Spleen (tissue), 13 donors: Measurements from ENCODE around the gene MBOAT7. TPM values are rescaled to one million over a fixed set of nuclear protein-coding genes. Genes with fewer than 3 reads are reported as not detected.

ENCODE experiments used
- DNase-seq: peaks from one replicate; pipeline ENCODE4 v3.0.0-alpha.2; 2020
- H3K27ac ChIP-seq, 8 donors: fragments of 200-600 bp; sonication (generic) in 7 of 8; 1 replicate in 4 of 8; 2 replicates in 4 of 8; pipeline versions ENCODE4 v1.5.0 to v1.8.0; 2016 to 2021; ENCODE audit warnings: inconsistent platforms in 4 of 8, mild to moderate bottlenecking in 4 of 8, moderate library complexity in 1 of 8
- H3K27me3 ChIP-seq, 7 donors: fragments of 200-600 bp; sonication (generic) in 6 of 7; replicated peaks in 1 of 7; 1 replicate in 4 of 7; 2 replicates in 3 of 7; pipeline versions ENCODE4 v1.5.0 to v1.8.0; 2016 to 2021; ENCODE audit warnings: inconsistent platforms in 3 of 7, mild to moderate bottlenecking in 1 of 7
- H3K36me3 ChIP-seq, 6 donors: fragments of 200-600 bp; sonication (generic) in 5 of 6; 1 replicate in 4 of 6; 2 replicates in 2 of 6; pipeline versions ENCODE4 v1.5.0 to v1.8.0; 2016 to 2021; ENCODE audit warnings: inconsistent platforms in 2 of 6
- H3K4me1 ChIP-seq, 6 donors: fragments of 200-600 bp; sonication (generic) in 5 of 6; 1 replicate in 3 of 6; 2 replicates in 3 of 6; pipeline versions ENCODE4 v1.5.0 to v1.8.0; 2016 to 2021; ENCODE audit warnings: inconsistent platforms in 3 of 6
- H3K4me3 ChIP-seq, 8 donors: fragments of 200-600 bp; sonication (generic) in 7 of 8; 1 replicate in 4 of 8; 2 replicates in 4 of 8; pipeline versions ENCODE4 v1.5.0 to v1.8.0; 2016 to 2021; ENCODE audit warnings: inconsistent platforms in 4 of 8, mild to moderate bottlenecking in 4 of 8, moderate library complexity in 2 of 8
- H3K9me3 ChIP-seq, 8 donors: fragments of 200-600 bp; sonication (generic) in 7 of 8; 1 replicate in 4 of 8; 2 replicates in 4 of 8; pipeline versions ENCODE4 v1.5.0 to v1.8.0; 2016 to 2021; ENCODE audit warnings: inconsistent platforms in 4 of 8
- CTCF ChIP-seq, 11 experiments: fragments of 200-600 bp in 7 of 11; fragments of 450-650 bp in 4 of 11; sonication (generic) in 4 of 11; IDR thresholded peaks in 8 of 11; conservative IDR thresholded peaks in 3 of 11; 1 replicate in 7 of 11; 2 replicates in 4 of 11; pipeline versions ENCODE4 v1.4.0 to v1.8.0; 2016 to 2021; ENCODE audit warnings: antibody characterized with exemption in 11 of 11, inconsistent platforms in 4 of 11, mild to moderate bottlenecking in 1 of 11
- POLR2A ChIP-seq, 3 donors: fragments of 450-650 bp; IDR thresholded peaks; one replicate each; pipeline ENCODE4 v1.5.1; 2017; ENCODE audit warnings: antibody characterized with exemption in 3 of 3, mild to moderate bottlenecking in 1 of 3
- POLR2AphosphoS5 ChIP-seq, 3 donors: sonication (generic); formaldehyde crosslinking; IDR thresholded peaks; one replicate each; pipeline ENCODE4 v1.5.1; 2017; ENCODE audit warnings: antibody characterized with exemption in 3 of 3
- WGBS, 5 donors: extraction: QIAGEN DNeasy Blood & Tissue Kit in 3 of 5; methylation state at CpG; one replicate each; pipeline versions ENCODE4 v1.1.5 to v1.1.7; 2013 to 2018; 5-methylcytosine and 5-hydroxymethylcytosine counted together
- intact Hi-C: fragments of 100-400 bp; cut with DNase I; formaldehyde crosslinking; loops from one replicate; pipeline ENCODE4 v1.15.0; 2023; ENCODE audit warnings: low total_unique reads
- long read RNA-seq, 2 donors: transcript quantifications; one replicate each; lab custom pipeline, GENCODE V29; 2026
- polyA plus RNA-seq, 3 donors: library from polyadenylated mRNA; stranded (reverse); fragments of 200-250 nt; gene quantifications; one replicate each; pipeline ENCODE4 v1.2.1, GENCODE V29; 2013
- total RNA-seq, 7 donors: library from RNA; depleted of rRNA in 3 of 7; stranded (reverse); fragments of >200 nt in 3 of 7; fragmentation: NEBNext Ultra II Directional in 4 of 7; extraction: Animal tissue kit (Norgen Biotek cat#: 25700) in 4 of 7; gene quantifications; one replicate each; pipeline versions ENCODE4 v1.1.0 to v1.2.1, GENCODE V29; 2016 to 2021
- donor health status: healthy with polysubstance abuse.
- donor health status: DM: no; HTN: no; CAD: no; lungs with moderate emphysema.
- donor health status: DM: no; HTN: no; CAD: no.
- donor health status: Bipolar disorder and iron deficiency.
- donor health status: healthy.
- donor health status: DM: no; HTN: no; CAD: no.
- donor health status: DM: yes; HTN: yes; CAD: no.

MBOAT7 gene, protein sequence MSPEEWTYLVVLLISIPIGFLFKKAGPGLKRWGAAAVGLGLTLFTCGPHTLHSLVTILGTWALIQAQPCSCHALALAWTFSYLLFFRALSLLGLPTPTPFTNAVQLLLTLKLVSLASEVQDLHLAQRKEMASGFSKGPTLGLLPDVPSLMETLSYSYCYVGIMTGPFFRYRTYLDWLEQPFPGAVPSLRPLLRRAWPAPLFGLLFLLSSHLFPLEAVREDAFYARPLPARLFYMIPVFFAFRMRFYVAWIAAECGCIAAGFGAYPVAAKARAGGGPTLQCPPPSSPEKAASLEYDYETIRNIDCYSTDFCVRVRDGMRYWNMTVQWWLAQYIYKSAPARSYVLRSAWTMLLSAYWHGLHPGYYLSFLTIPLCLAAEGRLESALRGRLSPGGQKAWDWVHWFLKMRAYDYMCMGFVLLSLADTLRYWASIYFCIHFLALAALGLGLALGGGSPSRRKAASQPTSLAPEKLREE
- total RNA-seq, result 100 to 1,000 TPM in 3 of 7 donors, 10 to 100 TPM in 4; 65.1 to 208 (median 85.9) TPM
- polyA plus RNA-seq, result 10 to 100 TPM; 12.0 to 19.4 (median 14.7) TPM
- long read RNA-seq, donor 1, transcript MBOAT7-201 (8 exons, 2,529 nt), result major isoform, 5 of 2,072 reads
- long read RNA-seq, donor 1, partial matches to known transcripts, result 1,121 of 2,072 reads
- long read RNA-seq, donor 1, other reads (novel, unspliced or antisense), result 943 of 2,072 reads
- long read RNA-seq, donor 2, transcript MBOAT7-201 (8 exons, 2,529 nt), result major isoform, 9 of 1,899 reads
- long read RNA-seq, donor 2, partial matches to known transcripts, result 1,079 of 1,899 reads
- long read RNA-seq, donor 2, other reads (novel, unspliced or antisense), result 806 of 1,899 reads

- no peak for DNase-seq
- 0 to 1% (median 0%) methylated on average over 16 to 64 of the region's 64 CpGs for WGBS, 5 donors
- Histone ChIP-seq H3K4me1 (peaks cover 14 to 55% (median 34%) of the 10 kb centered on the region in 6 donors), H3K27me3 (no peaks in the 10 kb centered on the region), H3K4me3 (peak within 1 kb of the TSS; percentile 46 to 98 (median 73)), H3K9me3 (no peaks in the 10 kb centered on the region), H3K27ac (peak within 1 kb of the TSS; percentile 93 to 100 (median 99)), H3K36me3 (peaks cover 0 to 55% (median 17%) of the 10 kb centered on the region in 6 donors)
- TF ChIP-seq CTCF (IDR thresholded peaks at IDR 0.05 in 8 of 11, conservative IDR thresholded peaks at IDR 0.05 in 3 of 11) (peak in 9 of 11 experiments; percentile 12 to 60 (median 39)), POLR2AphosphoS5 (IDR thresholded peaks at IDR 0.05) (peak; percentile 80 to 85 (median 83)), POLR2A (IDR thresholded peaks at IDR 0.05) (peak in 1 of 3 donors; percentile 30)
- intact Hi-C loops, result no loop called here
These were observed at the start of gene MBOAT7 for GRCh38 chr19:54189145-54189734. Gene MBOAT7 (minus strand): TSS chr19:54189580. CDS start chr19:54188508, 1,072 bp downstream.

DNA sequence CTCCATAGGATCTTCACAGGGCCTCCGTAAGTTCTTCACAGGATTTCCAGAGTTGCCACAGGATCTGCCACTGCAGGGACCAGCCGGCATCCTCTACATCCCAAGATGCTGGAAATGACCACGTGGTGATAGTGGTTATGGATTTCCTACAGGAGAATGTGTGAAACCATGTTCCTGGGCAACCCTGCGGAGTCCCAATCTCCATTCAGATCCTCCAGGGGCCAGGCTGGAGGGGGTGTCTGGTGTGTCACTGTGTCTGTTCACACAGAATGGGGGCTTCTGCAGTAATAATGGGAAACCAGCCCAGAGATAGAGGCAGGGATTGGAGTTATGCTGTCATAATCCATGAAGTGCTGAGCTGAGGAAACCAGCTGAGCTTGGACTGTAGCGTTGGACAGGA is 44.6 kb upstream of the MBOAT7 start:
- peak overlapping the region in 2 of 8 donors; percentile 13 to 39 for H3K27ac ChIP-seq
- H3K9me3 ChIP-seq, result no peaks in the 10 kb centered on the region
- intact Hi-C loops, result loop anchor here (5.0 kb wide), 1 partner anchor 67 kb away; no protein-coding TSS in a partner anchor
- peak; percentile 19 for DNase-seq
- H3K27me3 ChIP-seq, result peaks cover 0 to 22% (median 0%) of the 10 kb centered on the region in 7 donors
- no peak overlapping the region for H3K4me3 ChIP-seq
- H3K36me3 ChIP-seq, result peaks cover 0 to 34% (median 0%) of the 10 kb centered on the region in 6 donors
- WGBS, 5 donors, result 3 to 82% (median 81%) methylated on average over 5 of the region's 5 CpGs
- peaks cover 0 to 14% (median 7%) of the 10 kb centered on the region in 6 donors for H3K4me1 ChIP-seq
- TF ChIP-seq POLR2A (IDR thresholded peaks at IDR 0.05) (no peak), CTCF (IDR thresholded peaks at IDR 0.05 in 8 of 11, conservative IDR thresholded peaks at IDR 0.05 in 3 of 11) (no peak), POLR2AphosphoS5 (IDR thresholded peaks at IDR 0.05) (no peak)

- Histone ChIP-seq H3K4me1 (peaks cover 0 to 14% (median 7%) of the 10 kb centered on the region in 6 donors), H3K9me3 (no peaks in the 10 kb centered on the region), H3K27me3 (peaks cover 0 to 21% (median 0%) of the 10 kb centered on the region in 7 donors), H3K27ac (peak overlapping the region in 1 of 8 donors; percentile 47), H3K36me3 (peaks cover 0 to 9% (median 0%) of the 10 kb centered on the region in 6 donors), H3K4me3 (no peak overlapping the region)
- WGBS, 5 donors, result 24 to 29% (median 26%) methylated on average over 21 of the region's 21 CpGs
- TF ChIP-seq POLR2A (IDR thresholded peaks at IDR 0.05), result no peak
- peak; percentile 71 to 83 (median 77) for TF ChIP-seq POLR2AphosphoS5 (IDR thresholded peaks at IDR 0.05)
- TF ChIP-seq CTCF (IDR thresholded peaks at IDR 0.05 in 8 of 11, conservative IDR thresholded peaks at IDR 0.05 in 3 of 11), result peak; percentile 89 to 98 (median 94)
- intact Hi-C loops, result loop anchor here (5.0 kb wide), 1 partner anchor 64 kb away; no protein-coding TSS in a partner anchor
- peak; percentile 96 for DNase-seq
These were observed 41.9 kb upstream of the MBOAT7 start for GRCh38 chr19:54231077-54231931.
